Prostate gland (tissue), 2 donors: ENCODE measurements around the gene GAN. TPM values are rescaled to one million over a fixed set of nuclear protein-coding genes. Genes with fewer than 3 reads are reported as not detected.

Source experiments
- DNase-seq: peaks from one replicate; pipeline ENCODE4 v3.0.0-alpha.2; 2019; ENCODE audit warnings: low spot score
- H3K27ac ChIP-seq, 2 donors: fragments of 200-600 bp; sonication (generic); 2 replicates each; pipeline ENCODE4 v1.5.1; 2017 to 2019
- H3K27me3 ChIP-seq: fragments of 200-600 bp; sonication (generic); replicated peaks from 2 replicates; pipeline ENCODE4 v1.5.1; 2019; ENCODE audit not compliant: insufficient read depth
- H3K36me3 ChIP-seq, 2 donors: fragments of 200-600 bp; sonication (generic); 1 replicate in 1 of 2; 2 replicates in 1 of 2; pipeline versions ENCODE4 v1.5.1 to v1.8.1; 2017 to 2019
- H3K4me1 ChIP-seq: fragments of 200-600 bp; sonication (generic); replicated peaks from 2 replicates; pipeline ENCODE4 v1.5.1; 2019
- H3K4me3 ChIP-seq, 2 donors: fragments of 200-600 bp; sonication (generic); 2 replicates each; pipeline ENCODE4 v1.5.1; 2017 to 2019
- H3K9me3 ChIP-seq: fragments of 200-600 bp; sonication (generic); 2 replicates; pipeline ENCODE4 v1.5.1; 2017
- CTCF ChIP-seq, 4 experiments: fragments of 200-600 bp in 2 of 4; fragments of 450-650 bp in 2 of 4; sonication (generic) in 2 of 4; IDR thresholded peaks; 1 replicate in 3 of 4; 2 replicates in 1 of 4; pipeline ENCODE4 v1.5.1; 2016 to 2019; ENCODE audit warnings: antibody characterized with exemption in 4 of 4, mild to moderate bottlenecking in 2 of 4, moderate library complexity in 2 of 4
- POLR2A ChIP-seq: fragments of 450-650 bp; IDR thresholded peaks from one replicate; pipeline ENCODE4 v1.6.1; 2016; ENCODE audit warnings: antibody characterized with exemption, mild to moderate bottlenecking
- POLR2AphosphoS5 ChIP-seq: sonication (generic); formaldehyde crosslinking; IDR thresholded peaks from one replicate; pipeline ENCODE4 v1.6.1; 2017; ENCODE audit warnings: antibody characterized with exemption
- WGBS: methylation state at CpG from one replicate; pipeline ENCODE4 v1.1.5; 2018; 5-methylcytosine and 5-hydroxymethylcytosine counted together
- intact Hi-C: fragments of 100-400 bp; cut with DNase I; formaldehyde crosslinking; loops from one replicate; pipeline ENCODE4 v1.14.2; 2022
- total RNA-seq, 2 donors: library from RNA; depleted of rRNA; stranded (reverse); fragments of >200 nt; gene quantifications; one replicate each; pipeline ENCODE4 v1.1.0, GENCODE V29; 2016

GAN gene
- total RNA-seq, 2 donors from 2014 or later, result 8.2 to 10.1 TPM

GRCh38 chr16:81369888-81370504 is 55.2 kb downstream of the GAN start:
- Histone ChIP-seq H3K27ac (no peak overlapping the region), H3K9me3 (no peaks in the 10 kb centered on the region), H3K4me3 (no peak overlapping the region), H3K36me3 (peaks cover 0 to 6% of the 10 kb centered on the region in 2 donors), H3K4me1 (no peaks in the 10 kb centered on the region), H3K27me3 (no peaks in the 10 kb centered on the region)
- no peak for DNase-seq
- intact Hi-C loops, result loop anchor here (5.0 to 10.0 kb wide), 2 partner anchors 255 to 352 kb away; no protein-coding TSS in a partner anchor
- TF ChIP-seq POLR2A (no peak), CTCF (IDR thresholded peaks at IDR 0.05) (no peak), POLR2AphosphoS5 (no peak)
- WGBS, result 80% methylated on average over 4 of the region's 4 CpGs

- H3K36me3 ChIP-seq, result peaks cover 0 to 6% of the 10 kb centered on the region in 2 donors
- H3K4me3 ChIP-seq, result no peak overlapping the region
- TF ChIP-seq POLR2AphosphoS5, result no peak
- TF ChIP-seq POLR2A, result no peak
- no peak for TF ChIP-seq CTCF (IDR thresholded peaks at IDR 0.05)
- no peaks in the 10 kb centered on the region for H3K9me3 ChIP-seq
- intact Hi-C loops, result no loop called here
- 59% methylated on average over 1 of the region's 1 CpG for WGBS
- H3K27ac ChIP-seq, result no peak overlapping the region
- H3K4me1 ChIP-seq, result no peaks in the 10 kb centered on the region
- H3K27me3 ChIP-seq, result no peaks in the 10 kb centered on the region
- DNase-seq, result no peak
Measured at GRCh38 chr16:81371106-81371505, 56.3 kb downstream of the GAN start.

- TF ChIP-seq POLR2A (no peak), CTCF (IDR thresholded peaks at IDR 0.05) (no peak), POLR2AphosphoS5 (no peak)
- H3K27me3 ChIP-seq, result no peaks in the 10 kb centered on the region
- no peak overlapping the region for H3K27ac ChIP-seq
- intact Hi-C loops, result no loop called here
- H3K4me1 ChIP-seq, result no peaks in the 10 kb centered on the region
- DNase-seq, result no peak
- no peak overlapping the region for H3K4me3 ChIP-seq
- H3K9me3 ChIP-seq, result no peaks in the 10 kb centered on the region
- WGBS, result 57% methylated on average over 3 of the region's 3 CpGs
- H3K36me3 ChIP-seq, result peaks cover 0 to 3% of the 10 kb centered on the region in 2 donors
Measured at GRCh38 chr16:81374550-81374949, 59.8 kb downstream of the GAN start.

GRCh38 chr16:81376880-81377279 is 62.1 kb downstream of the GAN start:
- H3K36me3 ChIP-seq, result peaks cover 0 to 3% of the 10 kb centered on the region in 2 donors
- H3K4me3 ChIP-seq, result no peak overlapping the region
- no peak for DNase-seq
- intact Hi-C loops, result no loop called here
- whole genome bisulfite sequencing, result 57% methylated on average over 7 of the region's 7 CpGs
- no peaks in the 10 kb centered on the region for H3K9me3 ChIP-seq
- no peak overlapping the region for H3K27ac ChIP-seq
- H3K4me1 ChIP-seq, result no peaks in the 10 kb centered on the region
- TF ChIP-seq CTCF (IDR thresholded peaks at IDR 0.05) (no peak), POLR2A (no peak), POLR2AphosphoS5 (no peak)
- H3K27me3 ChIP-seq, result no peaks in the 10 kb centered on the region

GRCh38 chr16:81378049-81378448 is 63.3 kb downstream of the GAN start:
- H3K4me3 ChIP-seq, result no peak overlapping the region
- no peak overlapping the region for H3K27ac ChIP-seq
- no peaks in the 10 kb centered on the region for H3K9me3 ChIP-seq
- H3K27me3 ChIP-seq, result no peaks in the 10 kb centered on the region
- no peaks in the 10 kb centered on the region for H3K4me1 ChIP-seq
- WGBS, result 86% methylated on average over 4 of the region's 4 CpGs
- intact Hi-C loops, result no loop called here
- DNase-seq, result no peak
- H3K36me3 ChIP-seq, result peaks cover 0 to 3% of the 10 kb centered on the region in 2 donors
- no peak for TF ChIP-seq POLR2AphosphoS5
- no peak for TF ChIP-seq CTCF (IDR thresholded peaks at IDR 0.05)
- TF ChIP-seq POLR2A, result no peak
